SIG-M5 treated with dmso at 0.1 percent for 504 hours (cell line): ENCODE data around the gene CFAP299.

Experiments
- DNase-seq: peaks from one replicate; lab custom pipeline; 2025; ENCODE audit not compliant: unreplicated experiment; lab: John Stamatoyannopoulos, UW

The CFAP299 gene

GRCh38 chr4:81007417-81007816 lies 671.9 kb downstream of the CFAP299 start:
- DNase-seq = no peak
